ENCODE measurements around the gene IVNS1ABP. TPM values are rescaled to one million over a fixed set of nuclear protein-coding genes. Genes with fewer than 3 reads are reported as not detected.

Gene IVNS1ABP
- total and polyA plus RNA-seq, 10 of the 15 experiments (the other 5 are each of a cell fraction or from before 2014, with no cell fraction given): 19.2 to 154 (median 43.9) TPM

GRCh38 chr1:185263780-185264179 is 53.3 kb downstream of the IVNS1ABP start:
- ChIA-PET SMC1A (ENCODE audit: uncharacterized antibody, unreplicated experiment) (no interaction called here), POLR2A (no interaction called here), CTCF (interaction anchor here (0.7 to 1.4 kb wide), 2 partner anchors 112 to 333 kb away, joined by 3 read pairs; no protein-coding TSS in a partner anchor), RAD21 (ENCODE audit: unreplicated experiment) (interaction anchor here (0.6 kb wide), 1 partner anchor 346 kb away, joined by 3 read pairs; no protein-coding TSS in a partner anchor)
- H3K36me3 ChIP-seq (ENCODE audit: control insufficient read depth in 2 of 2, insufficient read depth in 2 of 2, low read length in 1 of 2): no peaks in the 10 kb centered on the region
- no peak overlapping the region for H3K4me3 ChIP-seq
- FAIRE-seq (no peak), DNase-seq (ENCODE audit: low read depth, low spot score) (no peak), ATAC-seq (no peak)
- H3K27ac ChIP-seq (ENCODE audit: control insufficient read depth, insufficient read depth): no peak overlapping the region
- no peak overlapping the region for H2AFZ ChIP-seq (ENCODE audit: control insufficient read depth, low read depth, low read length)
- H4K20me1 ChIP-seq (ENCODE audit: control insufficient read depth, insufficient read depth): no peaks in the 10 kb centered on the region
- H3K9ac ChIP-seq (ENCODE audit: control insufficient read depth, insufficient read depth, low read length): no peak overlapping the region
- no peaks in the 10 kb centered on the region for H3K4me1 ChIP-seq (ENCODE audit: control insufficient read depth, insufficient read depth, low read length)
- intact Hi-C loops (cut with micrococcal nuclease; ENCODE audit: unreplicated experiment): no loop called here
- no peaks in the 10 kb centered on the region for H3K27me3 ChIP-seq (replicated peaks in 1 of 2; ENCODE audit: control insufficient read depth in 2 of 2, insufficient read depth in 2 of 2, low read length in 1 of 2)
- no peak overlapping the region for H3K4me2 ChIP-seq (ENCODE audit: control insufficient read depth, insufficient read depth)
- BruUV-seq (replicated peaks): no TSS peak
- no peak for TF ChIP-seq POLR2A (IDR thresholded peaks at IDR 0.05; ENCODE audit: low read depth, low read length)
- no peak for TF ChIP-seq RELB (IDR thresholded peaks at IDR 0.05; ENCODE audit: low read depth)
- no peak for TF ChIP-seq MTA3 (IDR thresholded peaks at IDR 0.05; ENCODE audit: borderline replicate concordance, low read length)
- no peak for TF ChIP-seq NFYA (IDR thresholded peaks at IDR 0.05; ENCODE audit: borderline replicate concordance, low read depth, low read length)
- TF ChIP-seq ZNF592 (IDR thresholded peaks at IDR 0.05): no peak
- TF ChIP-seq SIX5 (IDR thresholded peaks at IDR 0.05; ENCODE audit: low read depth, low read length, severe bottlenecking): no peak
- TF ChIP-seq HDAC2 (IDR thresholded peaks at IDR 0.05): no peak
- no peak for TF ChIP-seq RAD51 (IDR thresholded peaks at IDR 0.05)
- TF ChIP-seq CHD4 (IDR thresholded peaks at IDR 0.05): no peak
- in situ Hi-C loops (cut with MboI): no loop called here
- 0% methylated on average over 1 of the region's 1 CpG for WGBS (ENCODE audit: insufficient coverage, insufficient replicate concordance, low lambda C conversion rate, missing lambda C conversion rate)
- no peaks in the 10 kb centered on the region for H3K79me2 ChIP-seq (ENCODE audit: control insufficient read depth, insufficient read depth, low read length)
- no peaks in the 10 kb centered on the region for H3K9me3 ChIP-seq (replicated peaks; ENCODE audit: control insufficient read depth, insufficient read depth, low read length)

Data from GM12878 (cell line).